ENCODE results near the gene FGD4.

The FGD4 gene

GRCh38 chr12:32457251-32458025 lies 58.1 kb downstream of the FGD4 start:
- DNase-seq, result no peak
- Histone ChIP-seq H3K36me3 (no peaks in the 10 kb centered on the region), H3K27ac (no peak overlapping the region), H3K9me3 (ENCODE audit: severe bottlenecking) (no peaks in the 10 kb centered on the region), H3K27me3 (ENCODE audit: insufficient read depth, low read depth, severe bottlenecking) (no peaks in the 10 kb centered on the region), H3K4me3 (ENCODE audit: low read depth, low read length) (no peak overlapping the region)
- no peak for TF ChIP-seq CTCF (IDR thresholded peaks at IDR 0.05; ENCODE audit: low read depth, low read length)

- Histone ChIP-seq H3K27me3 (ENCODE audit: insufficient read depth, low read depth, severe bottlenecking) (no peaks in the 10 kb centered on the region), H3K4me3 (ENCODE audit: low read depth, low read length) (no peak overlapping the region), H3K9me3 (ENCODE audit: severe bottlenecking) (no peaks in the 10 kb centered on the region), H3K27ac (no peak overlapping the region), H3K36me3 (no peaks in the 10 kb centered on the region)
- DNase-seq, result no peak
- no peak for TF ChIP-seq CTCF (IDR thresholded peaks at IDR 0.05; ENCODE audit: low read depth, low read length)
Measured at GRCh38 chr12:32460638-32461037, 61.3 kb downstream of the FGD4 start.

GRCh38 chr12:32462908-32463307 lies 63.5 kb downstream of the FGD4 start:
- Histone ChIP-seq H3K36me3 (no peaks in the 10 kb centered on the region), H3K4me3 (ENCODE audit: low read depth, low read length) (no peak overlapping the region), H3K27me3 (ENCODE audit: insufficient read depth, low read depth, severe bottlenecking) (no peaks in the 10 kb centered on the region), H3K27ac (no peak overlapping the region), H3K9me3 (ENCODE audit: severe bottlenecking) (no peaks in the 10 kb centered on the region)
- DNase-seq, result no peak
- TF ChIP-seq CTCF (IDR thresholded peaks at IDR 0.05; ENCODE audit: low read depth, low read length), result no peak

DNA sequence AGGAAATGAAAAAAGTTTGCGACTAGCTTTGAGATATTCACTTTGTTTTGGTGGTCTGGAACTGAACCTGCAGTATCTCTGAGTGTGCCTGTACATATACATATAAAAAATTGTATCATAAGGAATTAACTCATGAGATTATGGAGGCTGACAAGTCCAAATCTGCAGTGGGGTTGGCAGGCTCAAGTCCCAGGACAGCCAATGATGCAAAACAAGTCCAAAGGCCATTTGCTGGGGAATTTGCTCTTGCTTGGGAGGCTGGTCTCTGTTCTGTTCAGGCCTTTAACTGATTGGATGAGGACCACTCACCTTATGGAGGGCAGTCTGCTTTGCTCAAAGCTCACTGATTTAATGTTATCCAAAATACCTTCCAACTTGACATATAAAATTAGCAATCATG lies 66.8 kb downstream of the FGD4 start:
- Histone ChIP-seq H3K4me3 (ENCODE audit: low read depth, low read length) (no peak overlapping the region), H3K27me3 (ENCODE audit: insufficient read depth, low read depth, severe bottlenecking) (no peaks in the 10 kb centered on the region), H3K27ac (no peak overlapping the region), H3K36me3 (no peaks in the 10 kb centered on the region), H3K9me3 (ENCODE audit: severe bottlenecking) (no peaks in the 10 kb centered on the region)
- DNase-seq, result no peak
- no peak for TF ChIP-seq CTCF (IDR thresholded peaks at IDR 0.05; ENCODE audit: low read depth, low read length)

DNA sequence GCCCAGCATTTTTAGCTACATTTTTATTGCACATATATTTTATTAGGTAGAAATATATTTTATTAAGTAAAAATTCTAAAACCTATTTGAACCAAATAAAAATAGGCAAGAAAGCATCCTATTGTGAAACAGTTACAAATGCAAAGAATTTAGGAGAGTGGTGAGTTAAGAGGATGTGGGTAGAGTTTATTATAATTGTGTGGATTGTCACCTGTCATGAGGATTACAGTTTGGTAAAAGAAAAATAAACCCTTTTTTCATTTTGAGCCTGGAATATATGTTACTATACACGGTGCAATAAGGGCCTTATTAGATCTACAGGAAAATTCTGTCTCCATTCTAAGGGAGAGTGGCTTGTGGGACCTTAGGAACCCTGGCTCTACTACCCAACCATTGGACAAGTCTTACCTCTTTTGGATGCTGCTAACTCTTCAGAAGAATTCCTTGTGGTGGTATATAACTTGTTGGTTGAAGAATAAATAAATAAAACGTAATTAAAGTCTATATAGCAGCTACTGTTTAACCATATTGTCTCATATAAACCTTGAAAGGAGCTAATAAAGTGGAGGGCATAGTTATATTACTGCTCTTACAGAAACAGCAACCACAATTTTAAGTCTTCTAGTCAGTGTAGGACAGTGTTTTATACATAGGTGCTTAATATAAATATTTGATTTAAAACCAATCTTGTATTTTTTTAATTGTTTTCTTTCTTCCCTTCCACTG lies 67.8 kb downstream of the FGD4 start:
- no peaks in the 10 kb centered on the region for H3K27me3 ChIP-seq (ENCODE audit: insufficient read depth, low read depth, severe bottlenecking)

More for the DNA sequence above, 67.8 kb downstream of the FGD4 start:
- no peak for TF ChIP-seq CTCF (IDR thresholded peaks at IDR 0.05; ENCODE audit: low read depth, low read length)
- H3K36me3 ChIP-seq, result no peaks in the 10 kb centered on the region
- no peak for DNase-seq
- H3K4me3 ChIP-seq (ENCODE audit: low read depth, low read length), result no peak overlapping the region
- H3K9me3 ChIP-seq (ENCODE audit: severe bottlenecking), result no peaks in the 10 kb centered on the region
- H3K27ac ChIP-seq, result no peak overlapping the region
